Measurements from ENCODE around the gene SLC38A8. TPM values are rescaled to one million over a fixed set of nuclear protein-coding genes. Genes with fewer than 3 reads are reported as not detected.

SLC38A8 gene
- total RNA-seq: not detected
- 0 to 0.15 reads per million in 2 donors for total RNA-seq

DNA sequence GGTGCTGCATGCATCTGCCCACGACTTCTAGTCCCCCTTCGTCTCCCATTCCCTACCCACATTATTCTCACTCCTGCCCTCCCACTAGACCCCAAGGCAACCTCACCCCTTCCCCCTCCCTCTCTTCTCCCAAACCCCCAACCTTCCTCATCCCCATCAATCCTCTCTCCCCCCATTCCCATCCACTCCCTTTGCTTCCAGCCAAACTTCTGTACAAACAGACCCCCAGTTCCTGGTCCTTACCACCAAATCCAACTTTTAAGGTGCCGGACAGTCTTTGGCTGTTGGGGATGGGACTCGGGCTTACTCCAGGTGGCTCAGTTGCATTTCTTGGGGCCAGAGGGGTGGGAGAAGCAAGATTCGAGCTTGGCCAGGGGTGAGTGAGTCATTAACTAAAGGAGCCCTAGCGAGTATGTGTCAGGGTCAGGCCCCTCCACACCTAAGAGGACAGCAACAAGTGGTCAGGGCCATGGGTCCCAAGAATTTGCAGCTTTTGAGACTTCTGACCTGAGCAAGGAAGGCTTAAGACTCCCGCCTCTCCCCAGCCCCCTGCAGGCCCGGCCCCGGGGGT lies at the start of gene SLC38A8:
Gene SLC38A8 (minus strand): TSS at position 488 of the 571 bp plus-strand sequence. CDS start 638 bp downstream, outside the sequence.
- Mint-ChIP-seq H3K4me1 (peaks cover 4% of the 10 kb centered on the region), H3K4me3 (no peak within 1 kb of the TSS), H3K27ac (no peak within 1 kb of the TSS), H3K36me3 (ENCODE audit: low read depth) (peaks cover 4% of the 10 kb centered on the region), H3K27me3 (peaks cover 4% of the 10 kb centered on the region)
- no peak for ATAC-seq
- H3K9me3 ChIP-seq (ENCODE audit: control insufficient read depth, low read length, poor library complexity, severe bottlenecking): no peaks in the 10 kb centered on the region
- DNase-seq: no peak

DNA sequence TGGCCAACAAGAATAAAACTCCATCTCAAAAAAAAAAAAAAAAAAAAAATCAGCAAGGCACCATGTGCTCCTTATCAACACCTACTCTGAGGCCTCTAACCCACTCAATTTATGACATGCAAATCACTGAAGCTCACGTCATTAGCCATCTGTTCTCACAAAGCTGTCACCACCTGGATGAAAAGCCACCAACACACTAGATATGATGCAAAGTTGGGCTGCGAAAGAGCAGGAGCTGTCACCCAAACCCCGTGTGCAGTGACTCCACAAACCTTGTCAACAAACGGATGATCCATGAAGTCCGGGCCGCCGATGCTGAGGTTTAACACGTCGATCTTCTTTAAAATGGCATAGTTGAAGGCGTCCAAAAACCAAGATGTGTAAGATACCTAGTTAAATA lies 48.9 kb upstream of the SLC38A8 start:
- no peak overlapping the region for H3K4me3 Mint-ChIP-seq
- ATAC-seq: no peak
- H3K9me3 ChIP-seq (ENCODE audit: control insufficient read depth, low read length, poor library complexity, severe bottlenecking): no peaks in the 10 kb centered on the region
- no peaks in the 10 kb centered on the region for H3K27me3 Mint-ChIP-seq
- peaks cover 19% of the 10 kb centered on the region for H3K36me3 Mint-ChIP-seq (ENCODE audit: low read depth)
- H3K27ac Mint-ChIP-seq: no peak overlapping the region
- peaks cover 24% of the 10 kb centered on the region for H3K4me1 Mint-ChIP-seq
- DNase-seq: no peak

DNA sequence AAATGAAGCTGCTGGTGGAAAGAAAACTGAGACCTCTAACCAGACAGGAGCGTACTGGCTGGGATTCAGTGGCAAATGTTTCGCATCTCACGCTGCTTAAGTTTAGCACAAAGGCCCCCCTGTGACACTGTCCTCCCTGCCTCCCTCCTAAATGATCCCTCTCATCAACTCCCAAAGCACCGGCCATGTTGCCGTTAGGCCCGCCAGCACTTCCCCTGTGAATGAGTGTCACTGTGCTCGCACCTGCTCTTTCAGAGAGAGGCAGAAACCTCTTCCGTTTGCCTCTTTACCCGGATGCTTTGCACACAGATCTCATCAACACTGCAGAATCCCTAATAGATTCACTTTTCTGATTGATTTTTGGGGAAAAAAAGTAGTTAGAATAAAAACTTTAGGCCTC lies 47.6 kb upstream of the SLC38A8 start:
- Mint-ChIP-seq H3K4me1 (peaks cover 30% of the 10 kb centered on the region), H3K27ac (no peak overlapping the region), H3K4me3 (no peak overlapping the region), H3K36me3 (ENCODE audit: low read depth) (peaks cover 19% of the 10 kb centered on the region), H3K27me3 (no peaks in the 10 kb centered on the region)
- no peaks in the 10 kb centered on the region for H3K9me3 ChIP-seq (ENCODE audit: control insufficient read depth, low read length, poor library complexity, severe bottlenecking)
- no peak for ATAC-seq
- DNase-seq: no peak

DNA sequence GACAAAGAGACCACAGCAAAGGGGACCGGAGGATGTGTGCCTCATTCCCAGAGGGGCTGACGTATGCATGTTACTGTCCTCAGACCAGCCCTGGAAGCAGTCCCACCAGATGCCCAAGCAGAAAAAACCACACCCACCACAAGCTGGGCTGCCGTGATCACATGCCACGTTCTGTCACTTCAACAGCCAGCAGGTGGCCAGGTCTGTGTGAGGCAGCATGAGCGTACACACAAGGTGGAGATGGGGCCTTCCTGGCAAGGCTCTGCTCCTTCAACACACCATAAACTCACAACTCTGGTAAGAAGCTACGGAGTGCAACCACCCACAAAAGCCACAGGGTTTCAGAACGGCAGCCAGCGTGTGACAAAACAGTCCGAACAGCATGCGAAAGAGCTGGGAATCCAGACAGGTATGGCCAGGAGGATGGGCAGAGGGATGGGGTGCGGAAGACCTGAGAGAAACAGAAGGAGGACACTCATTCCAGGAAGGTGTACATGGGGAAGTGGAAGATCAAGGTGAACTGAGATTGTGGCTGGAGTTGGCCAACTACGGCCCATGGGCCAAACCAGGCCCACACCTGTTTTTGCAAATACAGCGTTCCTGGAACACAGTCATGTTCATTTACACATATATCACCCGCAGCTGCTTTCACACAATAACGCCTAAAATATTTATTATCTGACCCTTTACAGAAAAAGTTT lies 46.2 kb upstream of the SLC38A8 start:
- no peak overlapping the region for H3K4me3 Mint-ChIP-seq
- H3K27ac Mint-ChIP-seq: peak overlapping the region; percentile 81
- no peaks in the 10 kb centered on the region for H3K27me3 Mint-ChIP-seq
- peaks cover 33% of the 10 kb centered on the region for H3K4me1 Mint-ChIP-seq
- H3K9me3 ChIP-seq (ENCODE audit: control insufficient read depth, low read length, poor library complexity, severe bottlenecking): no peaks in the 10 kb centered on the region
- ATAC-seq (peak; percentile 77), DNase-seq (peak; percentile 22 to 26 (median 22))
- peaks cover 16% of the 10 kb centered on the region for H3K36me3 Mint-ChIP-seq (ENCODE audit: low read depth)

DNA sequence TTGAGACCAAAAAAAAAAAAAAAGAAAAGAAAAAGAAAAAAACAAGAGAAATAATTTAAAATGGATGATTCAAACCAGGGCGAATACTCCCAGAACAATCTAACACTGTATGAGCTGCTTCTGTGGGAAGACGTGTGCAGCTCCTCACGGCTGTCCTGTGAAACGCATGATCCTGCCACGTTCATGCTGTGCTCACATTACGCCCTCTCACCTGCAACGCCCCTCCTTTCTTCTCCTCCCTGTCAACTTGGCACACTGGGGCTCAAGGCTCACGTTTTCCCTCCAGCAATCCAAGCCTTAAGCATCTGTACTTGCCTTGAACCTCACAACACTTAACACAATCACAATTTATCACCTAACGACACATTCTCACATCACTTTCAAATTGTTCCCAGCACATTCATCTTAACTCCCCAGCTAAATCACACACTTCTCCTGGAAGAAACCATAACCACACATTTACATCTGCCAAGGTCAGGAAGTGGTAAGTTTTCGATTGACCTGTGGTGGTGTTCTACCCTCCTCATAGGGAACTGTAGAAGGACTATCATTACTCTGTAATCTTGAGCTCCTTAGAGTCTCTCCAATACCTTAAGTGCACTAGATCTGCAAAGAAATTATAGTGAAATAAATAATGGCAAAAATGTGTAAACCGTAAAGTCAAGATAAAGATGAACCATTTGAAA lies 45.0 kb upstream of the SLC38A8 start:
- no peak for ATAC-seq
- H3K27ac Mint-ChIP-seq: peak overlapping the region; percentile 81
- peak overlapping the region; percentile 76 for H3K4me3 Mint-ChIP-seq
- no peaks in the 10 kb centered on the region for H3K9me3 ChIP-seq (ENCODE audit: control insufficient read depth, low read length, poor library complexity, severe bottlenecking)
- peaks cover 9% of the 10 kb centered on the region for H3K36me3 Mint-ChIP-seq (ENCODE audit: low read depth)
- DNase-seq: no peak
- H3K4me1 Mint-ChIP-seq: peaks cover 31% of the 10 kb centered on the region
- H3K27me3 Mint-ChIP-seq: no peaks in the 10 kb centered on the region

DNA sequence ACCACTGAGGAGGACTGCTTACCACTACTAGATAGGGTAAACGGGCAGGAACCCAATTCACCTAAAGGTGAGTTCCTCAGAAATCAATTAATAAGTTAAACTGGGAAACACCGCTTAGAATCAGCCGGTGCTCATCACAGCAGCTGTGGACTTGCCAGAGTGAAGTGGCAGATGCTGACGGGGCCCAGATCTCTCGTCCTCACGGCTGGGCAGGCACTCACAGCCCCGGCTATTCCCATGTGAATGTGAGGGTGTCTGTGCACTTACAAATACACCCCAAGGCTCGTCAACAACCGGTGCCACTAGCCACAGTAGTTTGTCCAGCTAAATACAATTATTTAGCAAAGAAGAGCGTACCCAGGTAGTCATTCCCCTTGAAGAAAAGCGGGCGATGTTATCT lies 44.4 kb upstream of the SLC38A8 start:
- Mint-ChIP-seq H3K36me3 (ENCODE audit: low read depth) (peaks cover 9% of the 10 kb centered on the region), H3K27me3 (no peaks in the 10 kb centered on the region), H3K4me3 (no peak overlapping the region), H3K4me1 (peaks cover 31% of the 10 kb centered on the region), H3K27ac (peak overlapping the region; percentile 81)
- no peaks in the 10 kb centered on the region for H3K9me3 ChIP-seq (ENCODE audit: control insufficient read depth, low read length, poor library complexity, severe bottlenecking)
- no peak for ATAC-seq
- no peak for DNase-seq

DNA sequence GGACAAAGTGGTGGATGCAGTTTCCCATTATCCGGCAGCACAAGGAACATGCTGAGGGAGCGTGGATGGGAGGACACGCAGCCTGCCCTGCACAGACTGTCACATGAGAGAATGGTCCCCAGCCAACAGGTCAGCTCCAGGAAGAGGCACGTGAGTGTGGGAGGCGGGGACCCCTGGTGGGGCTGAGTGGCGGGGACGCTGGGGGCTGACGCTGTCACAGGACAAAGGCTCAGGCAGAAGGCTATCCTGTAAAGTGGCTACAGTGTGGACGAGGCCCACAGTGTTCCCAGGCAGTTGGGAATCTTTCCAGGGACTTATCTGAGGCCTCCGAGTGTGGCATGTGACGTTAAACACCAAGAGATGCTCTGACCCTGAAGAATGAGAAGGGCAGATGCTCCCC lies 43.7 kb upstream of the SLC38A8 start:
- Mint-ChIP-seq H3K4me1 (peaks cover 31% of the 10 kb centered on the region), H3K36me3 (ENCODE audit: low read depth) (peaks cover 7% of the 10 kb centered on the region), H3K4me3 (no peak overlapping the region), H3K27ac (peak overlapping the region; percentile 47), H3K27me3 (no peaks in the 10 kb centered on the region)
- no peaks in the 10 kb centered on the region for H3K9me3 ChIP-seq (ENCODE audit: control insufficient read depth, low read length, poor library complexity, severe bottlenecking)
- ATAC-seq (no peak), DNase-seq (no peak)

DNA sequence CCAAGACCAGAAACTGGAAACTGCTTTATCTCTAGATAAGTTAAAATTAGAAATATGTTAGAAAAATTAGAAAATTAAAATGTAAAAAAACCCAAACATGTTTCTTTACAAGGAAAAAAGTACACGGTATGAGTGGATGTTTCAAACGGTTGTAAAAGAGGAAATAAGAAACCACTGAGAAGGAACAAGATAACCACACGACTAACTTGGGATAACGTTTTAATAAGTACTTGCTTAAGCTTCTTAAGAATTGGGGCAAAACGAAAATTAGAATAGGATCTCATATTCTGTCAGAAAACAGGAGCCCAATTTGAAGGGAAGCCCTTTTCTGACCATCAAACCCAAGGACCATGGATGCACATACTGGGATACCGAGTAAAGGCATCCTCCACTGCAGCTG lies 43.2 kb upstream of the SLC38A8 start:
- H3K9me3 ChIP-seq (ENCODE audit: control insufficient read depth, low read length, poor library complexity, severe bottlenecking): no peaks in the 10 kb centered on the region
- ATAC-seq (no peak), DNase-seq (no peak)
- H3K27me3 Mint-ChIP-seq: no peaks in the 10 kb centered on the region
- H3K4me3 Mint-ChIP-seq: no peak overlapping the region
- H3K36me3 Mint-ChIP-seq (ENCODE audit: low read depth): peaks cover 7% of the 10 kb centered on the region
- H3K4me1 Mint-ChIP-seq: peaks cover 31% of the 10 kb centered on the region
- peak overlapping the region; percentile 47 for H3K27ac Mint-ChIP-seq

DNA sequence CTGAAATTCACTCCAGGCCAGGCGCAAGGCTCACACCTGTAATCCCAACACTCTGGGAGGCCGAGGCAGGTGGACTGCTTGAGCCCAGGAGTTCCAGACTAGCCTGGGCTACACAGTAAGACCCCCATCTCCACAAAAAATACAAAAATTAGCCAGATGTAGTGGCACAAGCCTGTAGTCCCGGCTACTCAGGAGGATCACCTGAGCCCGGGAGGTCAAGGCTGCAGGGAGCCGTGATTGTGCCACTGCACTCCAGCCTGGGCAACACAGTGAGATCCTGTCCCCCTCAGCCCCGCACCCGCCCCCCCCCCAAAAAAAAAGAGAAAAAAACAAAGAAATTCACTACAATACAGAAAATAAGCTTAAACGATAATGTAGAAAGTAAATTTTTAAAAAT lies 42.7 kb upstream of the SLC38A8 start:
- H3K36me3 Mint-ChIP-seq (ENCODE audit: low read depth): peaks cover 9% of the 10 kb centered on the region
- H3K4me3 Mint-ChIP-seq: no peak overlapping the region
- peaks cover 33% of the 10 kb centered on the region for H3K4me1 Mint-ChIP-seq
- DNase-seq (no peak), ATAC-seq (no peak)
- no peaks in the 10 kb centered on the region for H3K27me3 Mint-ChIP-seq
- peak overlapping the region; percentile 16 for H3K27ac Mint-ChIP-seq
- no peaks in the 10 kb centered on the region for H3K9me3 ChIP-seq (ENCODE audit: control insufficient read depth, low read length, poor library complexity, severe bottlenecking)

DNA sequence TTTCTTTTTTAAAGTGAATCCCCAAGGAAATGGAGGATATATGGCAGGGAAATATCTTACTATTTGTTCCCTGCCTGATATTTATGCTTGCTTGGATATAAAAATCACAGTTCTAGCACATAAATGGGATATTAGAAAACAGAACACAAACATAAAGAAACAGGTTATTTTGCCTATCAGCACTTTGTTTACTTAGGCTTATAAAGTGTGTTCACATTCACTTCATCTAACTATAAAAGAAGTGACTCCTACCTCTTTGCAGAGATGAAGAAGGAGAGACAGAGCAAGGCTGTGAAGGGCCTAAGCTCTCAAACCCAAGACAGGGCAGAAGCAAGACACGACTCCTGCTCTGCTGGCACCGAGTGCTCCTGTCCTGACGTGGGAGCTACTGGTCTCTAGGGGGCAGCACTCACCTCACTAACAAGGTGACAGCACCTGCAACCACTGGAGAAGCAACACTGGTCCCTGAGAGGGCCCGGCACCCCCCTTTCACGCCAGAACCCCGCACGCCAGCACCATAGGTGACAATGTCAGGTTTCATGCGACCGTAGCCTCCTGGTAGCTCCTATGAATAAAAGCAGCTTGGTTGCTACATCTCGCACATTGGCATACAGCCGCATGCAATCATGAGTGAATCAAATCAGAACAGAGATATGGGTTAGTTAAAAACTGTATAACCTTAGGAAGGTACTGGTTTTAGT lies 42.1 kb upstream of the SLC38A8 start:
- H3K36me3 Mint-ChIP-seq (ENCODE audit: low read depth): peaks cover 9% of the 10 kb centered on the region
- peak; percentile 41 to 55 (median 51) for DNase-seq
- H3K27me3 Mint-ChIP-seq: no peaks in the 10 kb centered on the region
- H3K4me1 Mint-ChIP-seq: peaks cover 33% of the 10 kb centered on the region
- peak overlapping the region; percentile 16 for H3K27ac Mint-ChIP-seq
- H3K9me3 ChIP-seq (ENCODE audit: control insufficient read depth, low read length, poor library complexity, severe bottlenecking): no peaks in the 10 kb centered on the region
- peak; percentile 87 for ATAC-seq
- H3K4me3 Mint-ChIP-seq: no peak overlapping the region

DNA sequence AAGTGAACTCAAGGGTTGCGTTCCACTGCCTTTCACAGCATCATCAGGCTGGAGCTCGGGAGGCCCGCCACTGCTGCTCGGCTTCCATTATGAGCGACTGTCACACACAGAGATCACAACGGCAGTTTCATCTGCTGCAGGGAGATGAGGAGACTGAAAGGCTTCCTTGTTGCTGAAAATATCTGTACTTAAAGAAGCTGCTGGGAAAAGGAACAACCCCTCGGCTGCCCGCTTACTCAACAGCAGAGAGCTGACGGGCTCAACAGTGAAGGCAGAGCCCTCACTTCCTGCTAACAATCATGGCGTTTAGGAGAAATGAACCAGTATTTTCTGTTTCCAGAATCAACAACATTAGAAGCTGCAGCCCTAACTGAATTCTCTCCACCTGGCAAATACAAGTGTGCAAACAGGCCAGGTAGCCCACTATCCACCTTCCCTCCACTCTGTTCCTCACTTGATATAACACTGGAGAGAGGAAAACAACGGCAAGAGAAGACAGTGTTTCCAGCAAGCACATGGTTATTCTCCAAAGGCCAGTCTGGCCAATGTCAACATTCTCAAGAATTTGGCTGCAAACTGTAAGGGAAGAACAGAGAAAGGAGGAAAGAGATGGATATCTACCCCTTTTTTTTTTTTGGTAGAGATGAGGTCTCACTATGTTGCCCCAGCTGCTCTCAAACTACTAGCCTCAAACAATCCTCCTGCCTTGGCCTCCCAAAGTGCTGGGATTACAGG lies 40.4 kb upstream of the SLC38A8 start:
- H3K9me3 ChIP-seq (ENCODE audit: control insufficient read depth, low read length, poor library complexity, severe bottlenecking): no peaks in the 10 kb centered on the region
- Mint-ChIP-seq H3K27ac (no peak overlapping the region), H3K4me3 (no peak overlapping the region), H3K36me3 (ENCODE audit: low read depth) (peaks cover 6% of the 10 kb centered on the region), H3K27me3 (no peaks in the 10 kb centered on the region), H3K4me1 (peaks cover 21% of the 10 kb centered on the region)
- DNase-seq: no peak
- ATAC-seq: no peak

DNA sequence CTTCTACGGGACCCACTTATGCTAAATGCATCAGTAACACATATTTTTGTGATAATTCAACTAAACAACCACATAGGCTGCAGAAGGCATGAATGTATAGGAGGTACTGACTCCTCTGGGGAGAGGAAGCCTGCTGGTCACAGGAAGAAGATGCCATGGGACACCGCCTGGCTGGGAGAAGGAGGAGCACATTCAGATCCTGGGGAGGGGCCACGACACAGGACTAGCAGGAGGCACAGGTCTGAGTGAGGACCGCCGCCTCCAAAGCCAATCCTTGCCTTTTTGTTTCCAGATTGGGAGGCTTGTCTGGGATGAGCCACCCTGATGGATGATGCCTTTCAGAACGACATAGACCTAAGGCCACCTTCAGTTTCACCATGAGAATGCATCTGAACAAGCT lies 39.5 kb upstream of the SLC38A8 start:
- Mint-ChIP-seq H3K4me1 (peaks cover 23% of the 10 kb centered on the region), H3K27me3 (no peaks in the 10 kb centered on the region), H3K36me3 (ENCODE audit: low read depth) (peaks cover 2% of the 10 kb centered on the region), H3K27ac (no peak overlapping the region), H3K4me3 (no peak overlapping the region)
- H3K9me3 ChIP-seq (ENCODE audit: control insufficient read depth, low read length, poor library complexity, severe bottlenecking): no peaks in the 10 kb centered on the region
- ATAC-seq (no peak), DNase-seq (no peak)

Measured in T-helper 17 cell (primary cell).